ENCODE results near the gene C9orf153.

Gene C9orf153

GRCh38 chr9:86185872-86186271 lies 73.6 kb downstream of the C9orf153 start:
- in situ Hi-C loops (cut with HindIII; ENCODE audit: low pct_ligation_motif_present, low sequenced_read_pairs) = no loop called here
- peak; percentile 4 for DNase-seq
- no peak for TF ChIP-seq CTCF (IDR thresholded peaks at IDR 0.05; ENCODE audit: low read depth, low read length, missing control alignments)
- no peak overlapping the region for H3K4me3 ChIP-seq (ENCODE audit: low read depth, low read length)
- no peaks in the 10 kb centered on the region for H3K36me3 ChIP-seq (replicated peaks)
- H3K27me3 ChIP-seq (replicated peaks) = no peaks in the 10 kb centered on the region
- no peak overlapping the region for H3K27ac ChIP-seq

GRCh38 chr9:86184138-86184524 lies 75.3 kb downstream of the C9orf153 start:
- Histone ChIP-seq H3K27ac (no peak overlapping the region), H3K4me3 (ENCODE audit: low read depth, low read length) (no peak overlapping the region), H3K36me3 (replicated peaks) (no peaks in the 10 kb centered on the region), H3K27me3 (replicated peaks) (no peaks in the 10 kb centered on the region)
- TF ChIP-seq CTCF (IDR thresholded peaks at IDR 0.05; ENCODE audit: low read depth, low read length, missing control alignments) = no peak
- no peak for DNase-seq
- in situ Hi-C loops (cut with HindIII; ENCODE audit: low pct_ligation_motif_present, low sequenced_read_pairs) = no loop called here

GRCh38 chr9:86183229-86184137 lies 76.0 kb downstream of the C9orf153 start:
- Histone ChIP-seq H3K27ac (no peak overlapping the region), H3K36me3 (replicated peaks) (no peaks in the 10 kb centered on the region), H3K4me3 (ENCODE audit: low read depth, low read length) (no peak overlapping the region), H3K27me3 (replicated peaks) (no peaks in the 10 kb centered on the region)
- in situ Hi-C loops (cut with HindIII; ENCODE audit: low pct_ligation_motif_present, low sequenced_read_pairs) = no loop called here
- no peak for DNase-seq
- no peak for TF ChIP-seq CTCF (IDR thresholded peaks at IDR 0.05; ENCODE audit: low read depth, low read length, missing control alignments)

- H3K27ac ChIP-seq = no peak overlapping the region
- DNase-seq = no peak
- no peaks in the 10 kb centered on the region for H3K27me3 ChIP-seq (replicated peaks)
- no peaks in the 10 kb centered on the region for H3K36me3 ChIP-seq (replicated peaks)
- TF ChIP-seq CTCF (IDR thresholded peaks at IDR 0.05; ENCODE audit: low read depth, low read length, missing control alignments) = no peak
- in situ Hi-C loops (cut with HindIII; ENCODE audit: low pct_ligation_motif_present, low sequenced_read_pairs) = no loop called here
- H3K4me3 ChIP-seq (ENCODE audit: low read depth, low read length) = no peak overlapping the region
Measured at GRCh38 chr9:86181379-86182315, 77.8 kb downstream of the C9orf153 start.

GRCh38 chr9:86178503-86178902 lies 81.0 kb downstream of the C9orf153 start:
- Histone ChIP-seq H3K4me3 (ENCODE audit: low read depth, low read length) (no peak overlapping the region), H3K27me3 (replicated peaks) (no peaks in the 10 kb centered on the region), H3K36me3 (replicated peaks) (no peaks in the 10 kb centered on the region), H3K27ac (no peak overlapping the region)
- TF ChIP-seq CTCF (IDR thresholded peaks at IDR 0.05; ENCODE audit: low read depth, low read length, missing control alignments) = no peak
- no peak for DNase-seq
- in situ Hi-C loops (cut with HindIII; ENCODE audit: low pct_ligation_motif_present, low sequenced_read_pairs) = no loop called here
